ENCODE data around the gene MSL3.

GRCh38 chrX:11764602-11765067 is 6.6 kb downstream of the MSL3 start:
- TF ChIP-seq ATF3 (CRISPR knock-in tag; IDR thresholded peaks at IDR 0.05) (no peak), NR2C2 (CRISPR knock-in tag; IDR thresholded peaks at IDR 0.05; ENCODE audit: borderline replicate concordance) (no peak), SNAPC5 (CRISPR knock-in tag; IDR thresholded peaks at IDR 0.05; ENCODE audit: borderline replicate concordance) (no peak), PBX3 (CRISPR knock-in tag; IDR thresholded peaks at IDR 0.05; ENCODE audit: borderline replicate concordance) (no peak), ZKSCAN8 (CRISPR knock-in tag; IDR thresholded peaks at IDR 0.05; ENCODE audit: borderline replicate concordance) (no peak), ZNF101 (CRISPR knock-in tag; IDR thresholded peaks at IDR 0.05; ENCODE audit: borderline replicate concordance, low read depth) (no peak), ZNF136 (CRISPR knock-in tag; IDR thresholded peaks at IDR 0.05; ENCODE audit: low read depth) (no peak), FOXC1 (CRISPR knock-in tag; IDR thresholded peaks at IDR 0.05; ENCODE audit: borderline replicate concordance) (no peak), RFX5 (IDR thresholded peaks at IDR 0.05; ENCODE audit: low read depth, low read length) (no peak), PRDM4 (CRISPR knock-in tag; IDR thresholded peaks at IDR 0.05; ENCODE audit: borderline replicate concordance) (no peak), HNRNPH1 (optimal IDR thresholded peaks at IDR 0.05; ENCODE audit: low read depth, low read length) (no peak), POLR2A (IDR thresholded peaks at IDR 0.05; ENCODE audit: insufficient read depth in 1 of 2, low read depth in 2 of 2, low read length in 2 of 2) (no peak)
